IMR-90 (cell line): ENCODE measurements around the gene LYPD3. TPM values are rescaled to one million over a fixed set of nuclear protein-coding genes. Genes with fewer than 3 reads are reported as not detected.

Experiments used
- ATAC-seq: fragments of 200-7000 bp; cut with Tn5 transposase; 2 replicates; pipeline ENCODE4 v1.9.1; 2020; ENCODE audit warnings: low read depth, mild to moderate bottlenecking, moderate library complexity
- BruUV-seq: library from RNA; stranded (reverse); fragments of 400-500 nt; replicated peaks from 2 replicates; lab custom pipeline; 2021; lab: Mats Ljungman, UMichigan
- CTCF ChIA-PET: fragments of 300-600 bp; formaldehyde crosslinking; extraction: SDS; loops from one replicate; lab custom pipeline; 2021; ENCODE audit warnings: antibody characterized with exemption; lab: Yijun Ruan, JAX
- POLR2A ChIA-PET: fragments of 300-600 bp; sonication (Branson Sonifier 250); formaldehyde crosslinking; loops from one replicate; lab custom pipeline; 2022; ENCODE audit warnings: antibody characterized with exemption; ENCODE audit not compliant: unreplicated experiment; lab: Charles Lee
- DNase-seq: peaks from one replicate; pipeline ENCODE4 v3.0.0; 2013
- H2AFZ ChIP-seq: replicated peaks from 2 replicates; pipeline ENCODE3; 2013; ENCODE audit warnings: low read length, mild to moderate bottlenecking; ENCODE audit not compliant: poor library complexity
- H2AK5ac ChIP-seq: 2 replicates; pipeline ENCODE4 v1.6.1; 2013; ENCODE audit warnings: low read depth, low read length, inconsistent platforms
- H2AK9ac ChIP-seq: replicated peaks from 2 replicates; pipeline ENCODE3; 2013; ENCODE audit warnings: mild to moderate bottlenecking, low read depth, low read length, moderate library complexity; ENCODE audit not compliant: poor library complexity
- H2BK120ac ChIP-seq: 2 replicates; pipeline ENCODE4 v1.6.1; 2013; ENCODE audit warnings: low read depth, low read length, inconsistent platforms
- H2BK15ac ChIP-seq: 3 replicates; pipeline ENCODE4 v1.6.1; 2013; ENCODE audit warnings: low read depth, low read length, inconsistent platforms
- H2BK20ac ChIP-seq: 2 replicates; pipeline ENCODE4 v1.6.1; 2013; ENCODE audit warnings: low read depth, mild to moderate bottlenecking, inconsistent platforms, low read length, moderate library complexity
- H2BK5ac ChIP-seq: 2 replicates; pipeline ENCODE4 v1.6.1; 2013; ENCODE audit warnings: mild to moderate bottlenecking, low read depth, low read length, inconsistent platforms; ENCODE audit not compliant: poor library complexity, severe bottlenecking
- H3K14ac ChIP-seq: replicated peaks from 2 replicates; pipeline ENCODE4 v1.6.1; 2013; ENCODE audit warnings: low read depth, low read length, inconsistent platforms
- H3K18ac ChIP-seq: 2 replicates; pipeline ENCODE4 v1.6.1; 2013; ENCODE audit warnings: low read depth, low read length, control low read depth
- H3K23ac ChIP-seq: 2 replicates; pipeline ENCODE4 v1.6.1; 2013; ENCODE audit warnings: low read depth, low read length, inconsistent platforms
- H3K27ac ChIP-seq: 2 replicates; pipeline ENCODE4 v1.5.1; 2013; ENCODE audit warnings: mild to moderate bottlenecking, control low read depth, low read length; ENCODE audit not compliant: insufficient read depth
- H3K27me3 ChIP-seq: 2 replicates; pipeline ENCODE4 v1.6.1; 2013; ENCODE audit warnings: low read length; ENCODE audit not compliant: control insufficient read depth, insufficient read depth
- H3K36me3 ChIP-seq: 2 replicates; pipeline ENCODE4 v1.6.1; 2013; ENCODE audit warnings: low read length, mixed read lengths; ENCODE audit not compliant: control insufficient read depth, insufficient read depth
- H3K4ac ChIP-seq: 2 replicates; pipeline ENCODE4 v1.6.1; 2013; ENCODE audit warnings: low read depth, low read length, inconsistent platforms
- H3K4me1 ChIP-seq: 2 replicates; pipeline ENCODE4 v1.6.1; 2013; ENCODE audit warnings: low read length, mixed read lengths; ENCODE audit not compliant: control insufficient read depth, insufficient read depth
- H3K4me2 ChIP-seq: 2 replicates; pipeline ENCODE4 v1.6.1; 2013; ENCODE audit warnings: low read depth, mild to moderate bottlenecking, control low read depth, low read length, moderate library complexity
- H3K4me3 ChIP-seq: 2 replicates; pipeline ENCODE4 v1.5.1; 2013; ENCODE audit warnings: low read depth, mild to moderate bottlenecking, control low read depth, low read length, moderate library complexity; ENCODE audit not compliant: insufficient read depth
- H3K56ac ChIP-seq: 2 replicates; pipeline ENCODE4 v1.6.1; 2013; ENCODE audit warnings: low read length, inconsistent platforms; ENCODE audit not compliant: insufficient read depth; ENCODE audit errors: extremely low read depth
- H3K79me1 ChIP-seq, 2 experiments: 2 replicates each; pipeline ENCODE4 v1.6.1; 2013; ENCODE audit warnings: low read length in 2 of 2, inconsistent platforms in 1 of 2, low read depth in 1 of 2
- H3K9ac ChIP-seq: 2 replicates; pipeline ENCODE4 v1.6.1; 2013; ENCODE audit warnings: low read depth, low read length, control low read depth
- H3K9me1 ChIP-seq: 2 replicates; pipeline ENCODE4 v1.6.1; 2013; ENCODE audit warnings: low read length, inconsistent platforms; ENCODE audit not compliant: insufficient read depth
- H3K9me3 ChIP-seq: 2 replicates; pipeline ENCODE4 v1.6.1; 2013; ENCODE audit warnings: low read length; ENCODE audit not compliant: control insufficient read depth, insufficient read depth
- H4K20me1 ChIP-seq: 2 replicates; pipeline ENCODE4 v1.6.1; 2013; ENCODE audit warnings: low read length, inconsistent platforms; ENCODE audit not compliant: insufficient read depth
- H4K5ac ChIP-seq: 2 replicates; pipeline ENCODE4 v1.6.1; 2013; ENCODE audit warnings: mild to moderate bottlenecking, low read depth, low read length, control low read depth
- H4K8ac ChIP-seq, 2 experiments: 2 replicates each; pipeline ENCODE4 v1.6.1; 2013; ENCODE audit warnings: low read depth in 2 of 2, low read length in 2 of 2, control low read depth in 1 of 2, inconsistent platforms in 1 of 2
- H4K91ac ChIP-seq: 2 replicates; pipeline ENCODE4 v1.6.1; 2013; ENCODE audit warnings: low read depth, low read length, inconsistent platforms; ENCODE audit not compliant: insufficient read depth
- BHLHE40 ChIP-seq: fragments of 150-350 bp; IDR thresholded peaks from 2 replicates; pipeline ENCODE4 v1.6.1; 2016; ENCODE audit warnings: mild to moderate bottlenecking, low read depth, low read length
- FOS ChIP-seq: fragments of 150-350 bp; IDR thresholded peaks from 2 replicates; pipeline ENCODE4 v1.6.1; 2016; ENCODE audit warnings: low read depth, low read length
- RAD21 ChIP-seq: IDR thresholded peaks from 2 replicates; pipeline ENCODE4 v1.6.1; 2012; ENCODE audit warnings: low read length, improper control_type of control experiment
- RFX5 ChIP-seq: IDR thresholded peaks from 2 replicates; pipeline ENCODE4 v1.8.0; 2012; ENCODE audit warnings: low read depth, mild to moderate bottlenecking, low read length, moderate library complexity
- WGBS, 2 experiments: methylation state at CpG; one replicate each; pipeline versions ENCODE4 v1.1.5 to v1.1.7; 2013; ENCODE audit warnings: missing lambda C conversion rate in 2 of 2; ENCODE audit not compliant: insufficient read length in 1 of 2; ENCODE audit errors: extremely low coverage in 2 of 2; 5-methylcytosine and 5-hydroxymethylcytosine counted together
- dilution Hi-C: fragments of 300-500 bp; cut with HindIII; formaldehyde crosslinking; loops from one replicate; pipeline ENCODE4 v1.14.3; 2018; ENCODE audit warnings: low sequenced_read_pairs; ENCODE audit not compliant: unreplicated experiment
- in situ Hi-C: fragments of 300-500 bp; cut with MboI; formaldehyde crosslinking; loops from 3 replicates; pipeline ENCODE4 v1.14.3; 2019; ENCODE audit warnings: low sequenced_read_pairs, inconsistent platforms, mixed read lengths
- intact Hi-C: fragments of 100-400 bp; cut with micrococcal nuclease; formaldehyde crosslinking; loops from 2 replicates; pipeline ENCODE4 v1.10.0; 2022
- polyA plus RNA-seq, 3 experiments: library from polyadenylated mRNA; depleted of rRNA; stranded (reverse); fragments of >200 nt; gene quantifications; 2 replicates each; pipeline ENCODE4 v1.2.3, GENCODE V29; 2012; ENCODE audit warnings: low replicate concordance in 1 of 3
- total RNA-seq: library from RNA; depleted of rRNA; stranded (reverse); fragments of >200 nt; gene quantifications from 2 replicates; pipeline ENCODE4 v1.2.3, GENCODE V29; 2012
- TF ChIP-seq, protein P1 (sequence below): fragments of 150-350 bp; IDR thresholded peaks from 2 replicates; pipeline ENCODE4 v1.6.1; 2017; ENCODE audit warnings: mild to moderate bottlenecking, antibody characterized with exemption, low read length, low read depth

Gene LYPD3
- total and polyA plus RNA-seq, 2 of the 4 experiments (the other 2 are of a cell fraction), result 0.18 to 1.1 TPM

DNA sequence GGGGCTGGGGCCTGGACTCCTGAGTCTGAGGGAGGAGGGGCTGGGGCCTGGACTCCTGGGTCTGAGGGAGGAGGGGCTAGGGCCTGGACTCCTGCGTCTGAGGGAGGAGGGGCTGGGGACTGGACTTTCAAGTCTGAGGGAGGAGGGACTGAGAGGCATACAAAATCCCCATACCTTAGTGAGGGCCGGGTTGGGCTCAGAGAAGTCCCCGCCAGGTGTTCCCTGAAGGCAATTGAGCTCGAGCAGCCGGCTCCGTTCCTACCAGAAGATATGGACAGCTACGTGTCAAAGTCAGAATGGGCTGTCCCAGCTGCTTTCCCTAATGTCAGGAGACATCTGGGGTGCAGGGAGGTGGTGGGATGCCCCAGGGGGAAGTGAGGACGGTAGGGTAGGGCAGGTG is 29.7 kb upstream of the LYPD3 start:
- Histone ChIP-seq H3K4me2 (no peak overlapping the region), H4K20me1 (no peaks in the 10 kb centered on the region; the same call in 1 of the 2 replicates), H3K27ac (no peak overlapping the region), H2AK9ac (no peak overlapping the region), H2BK20ac (no peak overlapping the region), H3K4me3 (no peak overlapping the region), H3K36me3 (peaks cover 25% of the 10 kb centered on the region), H3K4ac (no peak overlapping the region), H3K9me1 (peaks cover 5% of the 10 kb centered on the region; the same call in 1 of the 2 replicates), H3K9ac (no peak overlapping the region), H3K27me3 (no peaks in the 10 kb centered on the region), H3K14ac (no peak overlapping the region), H4K5ac (no peak overlapping the region), H2AK5ac (no peak overlapping the region), H4K91ac (no peak overlapping the region), H3K79me1 (no peaks in the 10 kb centered on the region), H4K8ac (no peak overlapping the region), H2BK120ac (no peak overlapping the region), H3K56ac (no peak overlapping the region), H2BK5ac (no peak overlapping the region), H3K9me3 (no peaks in the 10 kb centered on the region), H3K18ac (no peak overlapping the region), H2AFZ (no peak overlapping the region), H3K23ac (no peak overlapping the region), H2BK15ac (no peak overlapping the region), H3K4me1 (no peaks in the 10 kb centered on the region)
- TF ChIP-seq FOS (no peak), RFX5 (no peak), BHLHE40 (no peak), RAD21 (no peak)
- TF ChIP-seq, protein P1, sequence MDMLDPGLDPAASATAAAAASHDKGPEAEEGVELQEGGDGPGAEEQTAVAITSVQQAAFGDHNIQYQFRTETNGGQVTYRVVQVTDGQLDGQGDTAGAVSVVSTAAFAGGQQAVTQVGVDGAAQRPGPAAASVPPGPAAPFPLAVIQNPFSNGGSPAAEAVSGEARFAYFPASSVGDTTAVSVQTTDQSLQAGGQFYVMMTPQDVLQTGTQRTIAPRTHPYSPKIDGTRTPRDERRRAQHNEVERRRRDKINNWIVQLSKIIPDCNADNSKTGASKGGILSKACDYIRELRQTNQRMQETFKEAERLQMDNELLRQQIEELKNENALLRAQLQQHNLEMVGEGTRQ, result no peak
- ATAC-seq, result no peak
- dilution Hi-C loops, result no loop called here
- intact Hi-C loops, result no loop called here
- ChIA-PET POLR2A (no interaction called here), CTCF (no interaction called here)
- 90% methylated on average over 4 of the region's 8 CpGs; no CpG with 5 or more reads in 1 of the 2 experiments for WGBS, 2 experiments
- BruUV-seq, result no TSS peak
- in situ Hi-C loops, result no loop called here
- no peak for DNase-seq
